BE2C (cell line): ENCODE results near the gene CNTNAP5.

ENCODE experiments used
- DNase-seq: peaks from one replicate; pipeline ENCODE4 v3.0.0-alpha.2; 2020
- H3K27me3 ChIP-seq: fragments of 250-450 bp; sonication (Bioruptor Pico); 2 replicates; pipeline ENCODE4 v1.5.1; 2020; ENCODE audit warnings: mild to moderate bottlenecking
- H3K36me3 ChIP-seq: fragments of 250-450 bp; sonication (Bioruptor Pico); 2 replicates; pipeline ENCODE4 v1.5.1; 2020; ENCODE audit warnings: mild to moderate bottlenecking
- H3K4me1 ChIP-seq: fragments of 250-450 bp; sonication (Bioruptor Pico); 2 replicates; pipeline ENCODE4 v1.5.1; 2020
- H3K4me3 ChIP-seq: 2 replicates; pipeline ENCODE4 v1.5.1; 2011; ENCODE audit warnings: low read depth, low read length
- H3K9me3 ChIP-seq: fragments of 250-450 bp; sonication (Bioruptor Pico); 2 replicates; pipeline ENCODE4 v1.5.1; 2020
- CTCF ChIP-seq: IDR thresholded peaks from 2 replicates; pipeline ENCODE4 v1.5.1; 2012; ENCODE audit warnings: mild to moderate bottlenecking, low read depth, low read length

The CNTNAP5 gene

GRCh38 chr2:124489686-124490085 lies 464.6 kb downstream of the CNTNAP5 start:
- Histone ChIP-seq H3K4me3 (no peak overlapping the region), H3K9me3 (no peaks in the 10 kb centered on the region), H3K4me1 (no peaks in the 10 kb centered on the region), H3K27me3 (no peaks in the 10 kb centered on the region), H3K36me3 (no peaks in the 10 kb centered on the region)
- no peak for TF ChIP-seq CTCF
- DNase-seq = no peak

GRCh38 chr2:124501575-124502152 lies 476.6 kb downstream of the CNTNAP5 start:
- Histone ChIP-seq H3K4me3 (no peak overlapping the region), H3K4me1 (no peaks in the 10 kb centered on the region), H3K36me3 (no peaks in the 10 kb centered on the region), H3K27me3 (no peaks in the 10 kb centered on the region), H3K9me3 (no peaks in the 10 kb centered on the region)
- no peak for TF ChIP-seq CTCF
- DNase-seq = no peak

DNA sequence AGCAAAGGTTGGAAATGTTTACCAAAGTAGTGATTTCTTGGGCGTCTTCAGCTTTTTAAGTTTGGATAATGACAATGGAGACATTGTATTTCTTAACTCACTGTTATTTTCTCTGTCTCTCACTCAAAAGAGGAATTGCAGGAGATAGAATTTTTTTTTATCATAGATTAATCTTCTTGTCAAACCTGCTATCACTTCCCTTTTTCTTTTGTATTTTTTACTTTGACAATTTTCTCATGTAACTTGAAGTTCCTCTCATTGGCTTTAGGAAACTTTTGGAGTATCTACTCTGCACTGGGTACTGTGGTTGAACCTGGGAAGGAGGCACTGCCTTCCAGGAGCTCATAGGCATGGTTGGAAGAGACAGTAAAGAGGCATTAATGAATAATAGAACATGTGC lies 489.1 kb downstream of the CNTNAP5 start:
- no peak for TF ChIP-seq CTCF
- no peaks in the 10 kb centered on the region for H3K9me3 ChIP-seq
- no peaks in the 10 kb centered on the region for H3K4me1 ChIP-seq
- H3K4me3 ChIP-seq = no peak overlapping the region
- H3K27me3 ChIP-seq = no peaks in the 10 kb centered on the region
- no peaks in the 10 kb centered on the region for H3K36me3 ChIP-seq
- no peak for DNase-seq

DNA sequence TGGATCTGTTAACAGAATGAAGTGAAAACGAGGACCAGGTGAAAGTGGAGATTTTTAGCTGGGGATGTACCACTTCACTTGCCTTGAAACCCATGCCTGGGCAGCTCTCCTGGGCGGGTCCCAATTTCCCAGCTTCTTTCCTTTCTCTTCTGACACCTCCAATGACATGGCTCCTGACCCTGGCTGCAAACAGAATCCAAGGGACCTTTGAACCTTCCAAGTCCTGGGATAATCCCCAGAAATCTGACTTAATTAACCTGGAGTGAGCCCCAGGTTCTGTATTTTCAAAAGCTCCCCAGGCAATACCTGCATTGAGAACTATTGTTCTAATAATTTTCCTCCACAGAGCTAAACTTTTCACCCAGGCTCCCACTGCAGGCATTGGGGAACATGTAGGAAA lies 495.9 kb downstream of the CNTNAP5 start:
- no peaks in the 10 kb centered on the region for H3K36me3 ChIP-seq
- H3K4me3 ChIP-seq = no peak overlapping the region
- H3K4me1 ChIP-seq = no peaks in the 10 kb centered on the region
- no peaks in the 10 kb centered on the region for H3K9me3 ChIP-seq
- no peak for DNase-seq
- no peak for TF ChIP-seq CTCF
- H3K27me3 ChIP-seq = no peaks in the 10 kb centered on the region

DNA sequence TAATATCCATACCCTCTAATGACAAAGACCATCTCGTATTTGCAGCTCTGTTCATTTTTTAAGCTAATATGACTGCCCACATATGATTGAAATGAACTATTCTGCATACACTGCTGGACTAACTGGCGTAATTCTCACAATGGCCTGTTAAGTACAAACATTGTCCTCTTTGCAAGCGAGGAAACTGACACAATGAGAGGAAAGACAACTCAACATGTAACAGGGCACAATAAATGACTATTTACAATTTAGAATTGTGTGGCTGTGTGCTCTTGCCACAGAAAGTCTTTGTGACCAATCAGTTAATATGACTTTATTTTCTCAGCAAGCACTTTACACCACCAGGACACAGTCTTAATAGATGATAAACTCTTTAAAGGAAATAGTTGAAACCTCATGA lies 498.0 kb downstream of the CNTNAP5 start:
- DNase-seq = no peak
- Histone ChIP-seq H3K4me1 (no peaks in the 10 kb centered on the region), H3K9me3 (no peaks in the 10 kb centered on the region), H3K36me3 (no peaks in the 10 kb centered on the region), H3K4me3 (no peak overlapping the region), H3K27me3 (no peaks in the 10 kb centered on the region)
- TF ChIP-seq CTCF = no peak

DNA sequence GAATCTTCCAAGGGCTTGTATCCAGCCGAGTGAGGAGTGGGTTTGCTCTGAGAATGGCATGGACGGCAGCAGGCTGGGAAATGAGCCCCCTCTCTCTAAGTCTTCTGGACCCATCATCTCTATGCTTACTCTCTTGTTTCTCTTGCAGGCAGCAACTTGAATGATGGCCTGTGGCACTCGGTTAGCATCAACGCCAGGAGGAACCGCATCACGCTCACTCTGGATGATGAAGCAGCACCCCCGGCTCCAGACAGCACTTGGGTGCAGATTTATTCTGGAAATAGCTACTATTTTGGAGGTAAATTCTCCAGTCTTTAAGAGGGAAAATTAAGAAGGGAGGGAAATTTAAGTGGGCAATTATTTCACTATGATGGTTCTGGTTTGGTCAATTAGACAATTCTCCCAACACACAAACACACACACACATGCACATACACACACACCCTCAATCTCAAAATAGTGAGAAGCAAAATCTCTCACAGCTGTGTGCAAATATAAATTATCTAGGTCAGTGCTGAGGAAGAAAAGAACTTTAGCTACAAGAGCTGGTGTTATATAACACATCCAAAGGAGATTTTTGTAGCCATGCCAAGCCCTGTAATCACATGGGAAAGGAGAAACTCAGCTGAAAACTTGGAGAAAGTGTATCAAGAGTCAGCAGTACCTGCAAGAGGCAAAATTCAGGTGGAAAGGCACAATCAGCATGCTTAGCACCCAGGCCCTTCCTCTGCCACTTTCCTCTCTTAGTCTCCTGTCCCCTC lies 499.2 kb downstream of the CNTNAP5 start:
- no peak for DNase-seq
- no peaks in the 10 kb centered on the region for H3K36me3 ChIP-seq
- no peaks in the 10 kb centered on the region for H3K4me1 ChIP-seq
- no peak for TF ChIP-seq CTCF
- no peaks in the 10 kb centered on the region for H3K9me3 ChIP-seq
- H3K27me3 ChIP-seq = no peaks in the 10 kb centered on the region
- no peak overlapping the region for H3K4me3 ChIP-seq
